ENCODE measurements around the gene DLGAP3. TPM values are rescaled to one million over a fixed set of nuclear protein-coding genes. Genes with fewer than 3 reads are reported as not detected.
"Not testable (repeated sequence)": the region's sequence is repeated elsewhere in the genome, so short reads cannot be mapped to it uniquely, and the experiment has no call there.

DLGAP3 gene
- total and polyA plus RNA-seq, 4 donors = 0.10 to 0.89 (median 0.22) TPM

DNA sequence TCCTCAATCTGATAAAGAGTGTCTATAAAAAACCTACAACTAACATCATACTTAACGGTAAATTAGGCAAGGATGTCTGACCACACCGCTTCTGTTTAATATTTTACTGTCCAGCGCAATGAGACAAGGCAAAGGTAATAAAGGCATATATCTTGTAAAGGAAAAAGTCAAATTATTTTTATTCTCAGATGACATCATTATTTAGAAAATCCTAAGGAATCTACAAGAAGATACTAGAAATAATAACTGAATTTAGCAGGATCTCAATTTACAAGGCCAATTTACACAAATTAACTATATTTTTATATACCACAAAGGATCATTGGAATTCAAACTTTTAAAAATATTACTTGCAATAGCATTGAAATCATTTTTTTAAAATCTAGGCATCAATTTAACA, 107.2 kb downstream of the DLGAP3 start:
- Histone ChIP-seq H3K9me3 (ENCODE audit: control insufficient read depth in 4 of 4, insufficient read depth in 3 of 4, low read length in 3 of 4) (peaks cover 0 to 7% (median 0%) of the 10 kb centered on the region in 4 donors), H3K4me3 (no peak overlapping the region), H3K36me3 (ENCODE audit: control insufficient read depth in 4 of 4, insufficient read depth in 4 of 4, low read length in 4 of 4) (no peaks in the 10 kb centered on the region), H3K9ac (ENCODE audit: insufficient read depth in 1 of 2, low read length in 2 of 2) (no peak overlapping the region), H3K27me3 (ENCODE audit: control insufficient read depth in 3 of 3, insufficient read depth in 3 of 3, low read length in 2 of 3) (no peaks in the 10 kb centered on the region), H3K27ac (ENCODE audit: low read depth in 1 of 2, low read length in 1 of 2) (no peak overlapping the region), H3K4me1 (ENCODE audit: control insufficient read depth in 5 of 5, insufficient read depth in 5 of 5, low read length in 5 of 5) (peaks cover 0 to 8% (median 0%) of the 10 kb centered on the region in 5 donors)
- DNase-seq (no peak), ATAC-seq (ENCODE audit: insufficient read depth, low FRiP score) (no peak)
- TF ChIP-seq, protein P1, sequence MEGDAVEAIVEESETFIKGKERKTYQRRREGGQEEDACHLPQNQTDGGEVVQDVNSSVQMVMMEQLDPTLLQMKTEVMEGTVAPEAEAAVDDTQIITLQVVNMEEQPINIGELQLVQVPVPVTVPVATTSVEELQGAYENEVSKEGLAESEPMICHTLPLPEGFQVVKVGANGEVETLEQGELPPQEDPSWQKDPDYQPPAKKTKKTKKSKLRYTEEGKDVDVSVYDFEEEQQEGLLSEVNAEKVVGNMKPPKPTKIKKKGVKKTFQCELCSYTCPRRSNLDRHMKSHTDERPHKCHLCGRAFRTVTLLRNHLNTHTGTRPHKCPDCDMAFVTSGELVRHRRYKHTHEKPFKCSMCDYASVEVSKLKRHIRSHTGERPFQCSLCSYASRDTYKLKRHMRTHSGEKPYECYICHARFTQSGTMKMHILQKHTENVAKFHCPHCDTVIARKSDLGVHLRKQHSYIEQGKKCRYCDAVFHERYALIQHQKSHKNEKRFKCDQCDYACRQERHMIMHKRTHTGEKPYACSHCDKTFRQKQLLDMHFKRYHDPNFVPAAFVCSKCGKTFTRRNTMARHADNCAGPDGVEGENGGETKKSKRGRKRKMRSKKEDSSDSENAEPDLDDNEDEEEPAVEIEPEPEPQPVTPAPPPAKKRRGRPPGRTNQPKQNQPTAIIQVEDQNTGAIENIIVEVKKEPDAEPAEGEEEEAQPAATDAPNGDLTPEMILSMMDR (IDR thresholded peaks at IDR 0.05; ENCODE audit: control extremely low read depth, extremely low read depth) = no peak
- WGBS, 2 donors = 46 to 67% methylated on average over 3 of the region's 3 CpGs

GRCh38 chr1:34818862-34819261, 110.6 kb downstream of the DLGAP3 start:
- 94 to 100% methylated on average over 2 of the region's 2 CpGs for WGBS, 2 donors
- H3K9ac ChIP-seq (ENCODE audit: insufficient read depth in 1 of 2, low read length in 2 of 2); H3K9me3 ChIP-seq (ENCODE audit: control insufficient read depth in 4 of 4, insufficient read depth in 3 of 4, low read length in 3 of 4); H3K36me3 ChIP-seq (ENCODE audit: control insufficient read depth in 4 of 4, insufficient read depth in 4 of 4, low read length in 4 of 4); H3K27me3 ChIP-seq (ENCODE audit: control insufficient read depth in 3 of 3, insufficient read depth in 3 of 3, low read length in 2 of 3); H3K27ac ChIP-seq (ENCODE audit: low read depth in 1 of 2, low read length in 1 of 2); H3K4me1 ChIP-seq (ENCODE audit: control insufficient read depth in 5 of 5, insufficient read depth in 5 of 5, low read length in 5 of 5); H3K4me3 ChIP-seq; ATAC-seq (ENCODE audit: insufficient read depth, low FRiP score); DNase-seq: not testable (repeated sequence)

DNA sequence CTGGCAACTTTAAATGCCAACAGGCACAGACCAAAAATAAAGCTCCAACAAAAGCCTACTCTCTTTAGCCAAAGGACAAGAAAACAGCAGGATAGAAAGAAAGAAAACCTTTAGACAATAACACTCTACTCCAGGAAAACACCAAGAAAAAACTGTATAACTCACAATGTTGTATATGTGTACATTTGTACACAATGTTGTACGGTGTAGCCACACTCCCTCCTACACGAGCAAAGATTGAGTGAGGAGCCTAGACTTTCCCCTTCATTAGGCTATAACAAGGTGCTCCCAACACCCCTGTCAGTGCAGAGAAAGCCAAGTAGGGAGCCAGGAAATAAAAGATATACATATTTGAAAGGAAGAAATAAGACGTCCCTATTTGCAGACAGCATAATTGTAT, 112.7 kb downstream of the DLGAP3 start:
- no peaks in the 10 kb centered on the region for H3K36me3 ChIP-seq (ENCODE audit: control insufficient read depth in 4 of 4, insufficient read depth in 4 of 4, low read length in 4 of 4)
- TF ChIP-seq, protein P1 (IDR thresholded peaks at IDR 0.05; ENCODE audit: control extremely low read depth, extremely low read depth) = no peak
- H3K27ac ChIP-seq (ENCODE audit: low read depth in 1 of 2, low read length in 1 of 2) = no peak overlapping the region
- WGBS, 2 donors = 78 to 79% methylated on average over 3 of the region's 3 CpGs
- H3K27me3 ChIP-seq (ENCODE audit: control insufficient read depth in 3 of 3, insufficient read depth in 3 of 3, low read length in 2 of 3) = no peaks in the 10 kb centered on the region
- H3K4me3 ChIP-seq = no peak overlapping the region
- H3K4me1 ChIP-seq (ENCODE audit: control insufficient read depth in 5 of 5, insufficient read depth in 5 of 5, low read length in 5 of 5) = no peaks in the 10 kb centered on the region
- ATAC-seq (ENCODE audit: insufficient read depth, low FRiP score) = no peak
- DNase-seq = no peak
- peaks cover 0 to 3% (median 0%) of the 10 kb centered on the region in 4 donors for H3K9me3 ChIP-seq (ENCODE audit: control insufficient read depth in 4 of 4, insufficient read depth in 3 of 4, low read length in 3 of 4)
- H3K9ac ChIP-seq (ENCODE audit: insufficient read depth in 1 of 2, low read length in 2 of 2) = no peak overlapping the region

DNA sequence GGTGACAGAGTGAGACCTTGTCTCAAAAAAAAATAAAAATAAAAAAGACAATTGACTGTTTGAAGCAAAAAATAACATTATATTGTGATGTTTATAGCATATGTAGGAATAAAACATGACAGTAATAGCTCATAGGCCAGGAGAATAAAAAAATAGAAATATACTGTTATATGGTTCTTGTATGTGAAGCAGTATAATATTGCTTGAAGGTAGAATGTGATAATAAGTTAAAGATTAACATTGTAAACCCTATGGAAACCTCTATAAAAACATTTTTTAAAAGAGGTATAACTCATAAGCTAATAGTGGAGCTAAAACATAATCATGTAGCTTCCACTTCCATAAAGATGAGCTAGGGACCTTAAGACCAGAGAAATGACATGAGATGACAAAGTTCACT, 113.1 kb downstream of the DLGAP3 start:
- H3K36me3 ChIP-seq (ENCODE audit: control insufficient read depth in 4 of 4, insufficient read depth in 4 of 4, low read length in 4 of 4) = no peaks in the 10 kb centered on the region
- H3K27ac ChIP-seq (ENCODE audit: low read depth in 1 of 2, low read length in 1 of 2) = no peak overlapping the region
- H3K9ac ChIP-seq (ENCODE audit: insufficient read depth in 1 of 2, low read length in 2 of 2) = no peak overlapping the region
- DNase-seq = no peak
- no peak for ATAC-seq (ENCODE audit: insufficient read depth, low FRiP score)
- peaks cover 0 to 3% (median 0%) of the 10 kb centered on the region in 4 donors for H3K9me3 ChIP-seq (ENCODE audit: control insufficient read depth in 4 of 4, insufficient read depth in 3 of 4, low read length in 3 of 4)
- H3K4me3 ChIP-seq = no peak overlapping the region
- H3K27me3 ChIP-seq (ENCODE audit: control insufficient read depth in 3 of 3, insufficient read depth in 3 of 3, low read length in 2 of 3) = no peaks in the 10 kb centered on the region
- TF ChIP-seq, protein P1 (IDR thresholded peaks at IDR 0.05; ENCODE audit: control extremely low read depth, extremely low read depth) = no peak
- no peaks in the 10 kb centered on the region for H3K4me1 ChIP-seq (ENCODE audit: control insufficient read depth in 5 of 5, insufficient read depth in 5 of 5, low read length in 5 of 5)

Other genes starting within 250 kb of the DLGAP3 start
- under 1 TPM; 0.17 to 0.55 TPM for gene GJB5, start 174.6 kb downstream of the DLGAP3 start, total RNA-seq
- gene GJB5, start 174.6 kb downstream of the DLGAP3 start, polyA plus RNA-seq = 1 to 10 TPM in 1 of 2 donors, under 1 TPM in 1; 0.57 to 1.6 TPM
- gene GJB4, start 169.9 kb downstream of the DLGAP3 start, total RNA-seq = under 1 TPM in 1 of 2 donors, not detected in 1; 0.12 TPM
- gene GJB4, start 169.9 kb downstream of the DLGAP3 start, polyA plus RNA-seq = under 1 TPM; 0.06 to 0.29 TPM
- under 1 TPM; 0.51 to 0.52 TPM for gene GJB3, start 148.4 kb downstream of the DLGAP3 start, total RNA-seq
- gene GJB3, start 148.4 kb downstream of the DLGAP3 start, polyA plus RNA-seq = 1 to 10 TPM in 1 of 2 donors, under 1 TPM in 1; 0.79 to 2.5 TPM
- gene GJA4, start 136.7 kb downstream of the DLGAP3 start, total RNA-seq = 10 to 100 TPM; 22.6 to 28.9 TPM
- gene GJA4, start 136.7 kb downstream of the DLGAP3 start, polyA plus RNA-seq = 10 to 100 TPM in 1 of 2 donors, 1 to 10 TPM in 1; 6.4 to 16.1 TPM
- 10 to 100 TPM; 19.5 to 50.8 TPM for gene SMIM12, start 69.9 kb downstream of the DLGAP3 start, total RNA-seq
- 10 to 100 TPM; 17.9 to 67.8 TPM for gene SMIM12, start 69.9 kb downstream of the DLGAP3 start, polyA plus RNA-seq
- 10 to 100 TPM; 31.3 to 35.5 TPM for gene TMEM35B, start 55.7 kb upstream of the DLGAP3 start, total RNA-seq
- 10 to 100 TPM; 50.3 to 68.4 TPM for gene TMEM35B, start 55.7 kb upstream of the DLGAP3 start, polyA plus RNA-seq
- gene ZMYM6, start 102.3 kb upstream of the DLGAP3 start, total RNA-seq = 10 to 100 TPM; 20.1 to 35.1 TPM
- gene ZMYM6, start 102.3 kb upstream of the DLGAP3 start, polyA plus RNA-seq = 10 to 100 TPM in 1 of 2 donors, 1 to 10 TPM in 1; 6.5 to 14.6 TPM
- gene ZMYM1, start 149.7 kb upstream of the DLGAP3 start, total RNA-seq = 10 to 100 TPM; 12.5 to 31.6 TPM
- gene ZMYM1, start 149.7 kb upstream of the DLGAP3 start, polyA plus RNA-seq = 1 to 10 TPM; 2.6 to 4.5 TPM